Thoracic aorta (tissue), 2 donors: ENCODE results near the gene PBRM1. TPM values are rescaled to one million over a fixed set of nuclear protein-coding genes. Genes with fewer than 3 reads are reported as not detected.

ENCODE experiments used
- ATAC-seq: fragments of 150-250 bp; one replicate; pipeline ENCODE4 v1.8.0; 2017; ENCODE audit warnings: low read depth; ENCODE audit not compliant: insufficient number of reproducible peaks, low FRiP score
- DNase-seq: peaks from one replicate; pipeline ENCODE4 v3.0.0-alpha.2; 2020; ENCODE audit warnings: low spot score
- H3K27ac ChIP-seq, 2 donors: fragments of 200-600 bp; sonication (generic); 1 replicate in 1 of 2; 2 replicates in 1 of 2; pipeline ENCODE4 v1.5.1; 2016; ENCODE audit warnings: mild to moderate bottlenecking in 2 of 2, moderate library complexity in 2 of 2
- H3K27me3 ChIP-seq: fragments of 200-600 bp; sonication (generic); replicated peaks from 2 replicates; pipeline ENCODE4 v1.6.0; 2016; ENCODE audit warnings: mild to moderate bottlenecking; ENCODE audit not compliant: insufficient read depth
- H3K36me3 ChIP-seq: fragments of 200-600 bp; sonication (generic); one replicate; pipeline ENCODE4 v1.5.1; 2016
- H3K4me1 ChIP-seq, 2 donors: fragments of 200-600 bp; sonication (generic); 1 replicate in 1 of 2; 2 replicates in 1 of 2; pipeline versions ENCODE4 v1.5.1 to v1.6.0; 2016; ENCODE audit warnings: low read depth in 2 of 2, mild to moderate bottlenecking in 1 of 2; ENCODE audit not compliant: control insufficient read depth in 1 of 2
- H3K4me3 ChIP-seq: fragments of 200-600 bp; sonication (generic); 2 replicates; pipeline ENCODE4 v1.5.1; 2016; ENCODE audit warnings: mild to moderate bottlenecking
- H3K9me3 ChIP-seq: fragments of 200-600 bp; sonication (generic); 2 replicates; pipeline ENCODE4 v1.5.1; 2016
- total RNA-seq, 2 donors: library from RNA; depleted of rRNA; stranded (reverse); fragments of >200 nt; gene quantifications; one replicate each; pipeline versions ENCODE4 v1.1.0 to v1.2.3, GENCODE V29; 2016
- TF ChIP-seq, protein P1 (sequence below): fragments of 200-600 bp; sonication (generic); IDR thresholded peaks from one replicate; pipeline ENCODE4 v1.5.1; 2019; ENCODE audit warnings: antibody characterized with exemption

Gene PBRM1
- total RNA-seq, 2 donors from 2014 or later, result 84.5 to 87.2 TPM

GRCh38 chr3:52531860-52532516 lies 153.7 kb downstream of the PBRM1 start:
- Histone ChIP-seq H3K4me3 (no peak overlapping the region), H3K27me3 (no peaks in the 10 kb centered on the region), H3K4me1 (peaks cover 12 to 56% of the 10 kb centered on the region in 2 donors), H3K36me3 (peaks cover 7% of the 10 kb centered on the region), H3K9me3 (no peaks in the 10 kb centered on the region), H3K27ac (peak overlapping the region; percentile 44 to 53)
- no peak for ATAC-seq
- TF ChIP-seq, protein P1, sequence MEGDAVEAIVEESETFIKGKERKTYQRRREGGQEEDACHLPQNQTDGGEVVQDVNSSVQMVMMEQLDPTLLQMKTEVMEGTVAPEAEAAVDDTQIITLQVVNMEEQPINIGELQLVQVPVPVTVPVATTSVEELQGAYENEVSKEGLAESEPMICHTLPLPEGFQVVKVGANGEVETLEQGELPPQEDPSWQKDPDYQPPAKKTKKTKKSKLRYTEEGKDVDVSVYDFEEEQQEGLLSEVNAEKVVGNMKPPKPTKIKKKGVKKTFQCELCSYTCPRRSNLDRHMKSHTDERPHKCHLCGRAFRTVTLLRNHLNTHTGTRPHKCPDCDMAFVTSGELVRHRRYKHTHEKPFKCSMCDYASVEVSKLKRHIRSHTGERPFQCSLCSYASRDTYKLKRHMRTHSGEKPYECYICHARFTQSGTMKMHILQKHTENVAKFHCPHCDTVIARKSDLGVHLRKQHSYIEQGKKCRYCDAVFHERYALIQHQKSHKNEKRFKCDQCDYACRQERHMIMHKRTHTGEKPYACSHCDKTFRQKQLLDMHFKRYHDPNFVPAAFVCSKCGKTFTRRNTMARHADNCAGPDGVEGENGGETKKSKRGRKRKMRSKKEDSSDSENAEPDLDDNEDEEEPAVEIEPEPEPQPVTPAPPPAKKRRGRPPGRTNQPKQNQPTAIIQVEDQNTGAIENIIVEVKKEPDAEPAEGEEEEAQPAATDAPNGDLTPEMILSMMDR, result no peak
- no peak for DNase-seq

DNA sequence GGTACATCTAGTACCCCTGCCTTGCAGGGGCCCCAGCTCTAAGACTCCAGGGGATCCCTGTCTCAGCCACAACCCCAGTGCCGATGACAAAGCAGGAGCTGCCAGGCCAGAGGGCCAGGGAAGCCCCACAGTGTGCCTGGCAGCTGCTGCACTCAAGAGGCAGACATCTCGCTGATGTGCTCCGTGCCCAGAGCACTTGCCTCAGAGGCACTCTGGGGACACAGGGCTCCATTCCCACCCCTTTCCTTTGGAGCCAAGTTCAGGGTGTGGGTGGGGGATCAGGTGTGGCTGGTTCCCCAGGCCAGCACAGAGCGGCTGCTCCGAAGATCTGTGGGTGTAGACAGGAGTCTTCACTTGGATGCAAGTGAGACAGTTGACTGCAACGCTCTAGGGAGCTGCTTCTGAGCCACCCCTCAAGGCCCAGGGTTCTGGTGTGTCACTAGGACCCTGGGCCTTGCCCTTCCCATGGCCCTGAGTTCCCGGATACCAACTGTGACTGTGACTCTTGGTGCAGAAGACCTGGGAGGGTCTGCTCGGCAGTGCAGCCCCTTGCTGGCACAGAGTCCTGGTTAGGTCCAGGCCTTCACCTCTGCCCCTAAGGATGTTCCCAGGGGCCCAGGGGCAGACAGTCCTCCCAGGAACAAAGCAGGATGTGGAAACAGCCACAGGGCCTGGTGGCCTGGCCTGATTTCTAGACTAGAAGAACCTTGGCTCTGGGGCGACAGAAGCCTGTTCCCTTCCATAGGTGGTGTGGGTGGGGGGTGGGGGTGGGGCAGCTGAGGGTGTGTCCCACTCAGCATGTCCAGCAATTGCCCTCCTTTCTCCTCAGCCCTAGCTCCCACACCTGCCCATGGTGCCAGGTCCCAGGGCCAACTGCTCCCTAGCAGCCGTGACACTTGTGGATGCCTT lies 154.5 kb downstream of the PBRM1 start:
- peaks cover 7% of the 10 kb centered on the region for H3K36me3 ChIP-seq
- ATAC-seq, result no peak
- no peak overlapping the region for H3K4me3 ChIP-seq
- no peaks in the 10 kb centered on the region for H3K27me3 ChIP-seq
- TF ChIP-seq, protein P1, result no peak
- peaks cover 12 to 56% of the 10 kb centered on the region in 2 donors for H3K4me1 ChIP-seq
- H3K27ac ChIP-seq, result peak overlapping the region; percentile 53 to 79
- no peak for DNase-seq
- no peaks in the 10 kb centered on the region for H3K9me3 ChIP-seq

DNA sequence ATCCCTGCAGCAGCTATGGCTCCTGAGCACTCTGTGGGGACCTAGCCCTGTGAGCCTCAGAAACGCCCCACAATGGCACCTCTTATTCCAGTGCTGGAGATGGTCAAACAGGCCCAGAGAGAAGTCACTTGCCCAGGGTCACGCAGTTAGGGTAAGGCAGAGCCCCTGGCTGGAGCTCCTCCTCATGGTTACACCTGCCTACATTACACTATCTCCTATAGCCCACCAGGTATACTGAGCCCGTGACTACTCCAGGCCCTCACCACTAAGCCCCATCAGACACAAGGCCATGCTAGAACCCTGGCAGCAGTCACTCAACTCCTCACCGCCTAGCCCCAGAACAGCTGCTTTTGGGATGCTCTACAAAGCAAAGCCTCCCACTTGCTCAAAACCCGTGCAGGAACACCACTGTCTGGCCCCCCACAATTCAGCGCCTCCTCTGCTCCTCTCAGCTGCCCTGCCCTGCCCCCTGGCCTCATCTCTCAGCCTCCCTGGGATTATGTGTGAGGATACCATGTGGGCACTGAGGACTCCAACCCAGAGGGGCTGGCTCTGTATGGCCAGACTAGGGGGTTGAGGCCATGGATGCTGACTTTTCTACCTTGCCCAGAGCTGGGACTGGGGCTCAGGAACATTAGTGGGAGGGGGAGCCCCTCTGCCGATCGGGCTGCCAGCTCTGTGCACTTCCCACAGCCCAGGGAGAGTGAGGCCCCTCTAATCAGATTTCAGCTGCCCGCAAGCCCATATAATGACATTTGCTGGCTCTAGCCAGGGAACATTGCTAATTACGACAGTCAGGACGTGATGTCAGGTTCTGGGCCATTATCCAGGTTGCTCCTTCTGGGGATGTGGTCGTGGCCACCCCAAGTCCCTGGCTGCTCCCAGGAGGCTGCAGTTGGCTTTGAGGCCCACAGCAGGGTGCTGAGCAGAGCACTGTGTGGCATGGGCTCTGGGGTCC lies 156.1 kb downstream of the PBRM1 start:
- DNase-seq (no peak), ATAC-seq (no peak)
- H3K4me1 ChIP-seq, result peaks cover 14 to 53% of the 10 kb centered on the region in 2 donors
- no peak overlapping the region for H3K4me3 ChIP-seq
- no peaks in the 10 kb centered on the region for H3K27me3 ChIP-seq
- TF ChIP-seq, protein P1, result no peak
- H3K9me3 ChIP-seq, result no peaks in the 10 kb centered on the region
- peaks cover 7% of the 10 kb centered on the region for H3K36me3 ChIP-seq
- peak overlapping the region; percentile 53 to 79 for H3K27ac ChIP-seq

DNA sequence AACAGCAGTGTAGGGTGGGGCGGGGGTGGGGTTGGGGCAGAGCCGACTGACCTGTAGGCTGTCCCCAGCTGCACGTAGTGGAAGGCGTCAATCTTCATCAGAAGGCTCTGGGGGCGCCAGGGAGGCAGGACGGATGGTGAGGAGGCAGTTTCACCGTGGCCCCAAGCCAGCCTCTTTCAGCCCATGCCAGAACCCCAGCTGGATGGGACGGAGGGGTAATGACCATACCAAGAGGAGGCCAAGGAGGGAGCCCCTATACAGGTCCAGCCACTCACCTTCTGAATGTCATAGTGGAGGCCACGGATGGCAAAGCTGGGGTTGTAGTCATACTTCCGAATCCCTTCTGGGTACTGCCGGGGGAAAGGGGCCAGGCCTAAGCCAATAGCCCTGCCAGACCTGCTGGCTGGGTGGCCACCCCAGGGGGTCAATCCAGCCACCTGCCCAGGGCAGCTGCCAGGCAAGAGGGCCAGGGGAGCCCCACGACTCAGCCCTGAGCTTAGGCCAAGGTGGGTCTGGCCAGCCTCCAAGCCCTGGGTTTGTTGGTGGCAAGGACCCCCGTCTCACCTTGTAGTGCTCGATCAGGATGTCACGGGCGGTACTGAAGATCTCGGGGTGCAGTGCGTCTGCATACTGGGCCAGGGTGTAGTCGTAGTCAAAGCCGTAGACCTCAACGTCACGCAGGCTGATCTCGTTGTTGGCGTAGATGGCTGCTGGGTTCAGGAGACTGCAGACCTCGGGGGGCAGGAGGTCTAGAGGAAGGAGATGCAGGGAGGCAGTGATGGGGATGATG lies 156.9 kb downstream of the PBRM1 start:
- no peak for DNase-seq
- Histone ChIP-seq H3K4me1 (peaks cover 10 to 49% of the 10 kb centered on the region in 2 donors), H3K27ac (no peak overlapping the region)

More for the DNA sequence above, 156.9 kb downstream of the PBRM1 start:
- TF ChIP-seq, protein P1, result no peak
- Histone ChIP-seq H3K9me3 (no peaks in the 10 kb centered on the region), H3K27me3 (no peaks in the 10 kb centered on the region), H3K36me3 (peaks cover 7% of the 10 kb centered on the region), H3K4me3 (no peak overlapping the region)
- no peak for ATAC-seq
